Activated CD4-positive, alpha-beta T cell treated with anti-CD3 and anti-CD28 coated beads, Interleukin-2, amount 50 U/mL, for 16 hours (primary cell): ENCODE results near the gene UBTD1.
A peak's percentile ranks its signal among the peaks of the same experiment; 100 is the strongest.
"Not testable (repeated sequence)": the region's sequence is repeated elsewhere in the genome, so short reads cannot be mapped to it uniquely, and the experiment has no call there.

Experiments used
- DNase-seq: peaks from one replicate; pipeline ENCODE4 v3.0.0-alpha.2; 2020

The UBTD1 gene, protein sequence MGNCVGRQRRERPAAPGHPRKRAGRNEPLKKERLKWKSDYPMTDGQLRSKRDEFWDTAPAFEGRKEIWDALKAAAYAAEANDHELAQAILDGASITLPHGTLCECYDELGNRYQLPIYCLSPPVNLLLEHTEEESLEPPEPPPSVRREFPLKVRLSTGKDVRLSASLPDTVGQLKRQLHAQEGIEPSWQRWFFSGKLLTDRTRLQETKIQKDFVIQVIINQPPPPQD

DNA sequence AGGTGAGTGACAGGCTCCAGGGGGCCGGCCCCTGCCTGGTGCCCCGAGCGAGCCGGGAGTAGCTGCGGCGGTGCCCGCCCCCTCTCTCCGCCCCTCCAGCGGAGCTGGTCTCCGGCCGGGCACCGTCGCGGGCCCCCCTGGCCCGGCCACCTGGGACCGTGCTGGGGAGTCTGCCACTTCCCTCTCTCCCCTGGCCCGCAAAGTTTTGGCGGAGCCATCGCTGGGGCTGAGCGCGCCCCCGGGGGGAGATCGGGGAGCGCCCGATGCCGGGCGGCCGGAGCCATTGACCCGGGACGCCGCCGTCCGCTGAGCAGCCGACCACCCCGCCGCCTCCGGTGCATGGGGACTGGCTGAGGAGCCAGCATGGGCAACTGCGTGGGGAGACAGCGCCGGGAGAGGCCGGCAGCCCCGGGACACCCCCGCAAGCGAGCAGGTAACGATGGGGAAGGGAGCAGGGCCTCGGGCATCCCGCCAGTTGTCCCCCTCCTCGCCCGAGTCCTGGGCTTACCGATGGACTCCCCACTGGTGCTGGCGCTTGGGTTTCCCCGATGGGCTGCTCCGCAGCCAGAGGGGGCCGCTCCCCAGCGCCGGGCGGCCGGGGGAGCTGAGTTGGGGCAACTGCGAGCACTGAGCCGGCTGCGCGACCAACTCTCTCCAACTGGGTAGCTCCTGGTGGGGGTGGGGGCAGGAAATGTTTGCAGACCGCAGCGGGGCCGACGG, at the start of gene UBTD1:
UBTD1 (plus strand) TSS at position 84 of the 720 bp plus-strand sequence; CDS start at position 364, 280 bp downstream.
- no peak for DNase-seq

DNA sequence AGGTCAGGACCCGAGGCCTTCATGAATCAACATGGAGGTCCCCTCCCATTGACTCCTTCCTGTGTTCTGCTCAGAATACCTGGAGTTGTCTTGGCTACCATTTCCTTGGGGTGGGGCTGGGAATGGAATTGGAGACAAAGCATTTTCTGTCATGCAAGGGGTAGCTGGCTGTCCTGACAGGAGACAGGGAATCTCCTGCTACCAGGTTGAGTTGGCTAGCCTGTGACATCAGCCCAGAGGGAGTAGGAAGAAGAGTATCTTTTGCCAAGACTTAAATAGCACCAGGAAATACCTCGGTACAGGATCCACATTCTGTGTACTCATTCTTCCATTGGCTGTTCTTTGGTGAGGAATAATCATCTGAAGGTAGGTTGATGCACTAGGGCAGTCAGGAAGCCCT, 47.9 kb upstream of the UBTD1 start:
- no peak for DNase-seq

DNA sequence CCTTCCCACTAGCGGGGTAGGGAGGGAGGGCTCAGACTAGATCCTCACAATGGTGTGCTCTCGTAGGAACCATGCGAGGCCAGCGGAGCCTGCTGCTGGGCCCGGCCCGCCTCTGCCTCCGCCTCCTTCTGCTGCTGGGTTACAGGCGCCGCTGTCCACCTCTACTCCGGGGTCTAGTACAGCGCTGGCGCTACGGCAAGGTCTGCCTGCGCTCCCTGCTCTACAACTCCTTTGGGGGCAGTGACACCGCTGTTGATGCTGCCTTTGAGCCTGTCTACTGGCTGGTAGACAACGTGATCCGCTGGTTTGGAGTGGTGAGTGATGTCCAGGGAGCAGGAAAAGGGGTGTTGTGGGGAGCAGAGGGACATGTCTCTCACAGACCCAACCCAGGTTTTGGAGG, 47.1 kb upstream of the UBTD1 start:
- no peak for DNase-seq

DNA sequence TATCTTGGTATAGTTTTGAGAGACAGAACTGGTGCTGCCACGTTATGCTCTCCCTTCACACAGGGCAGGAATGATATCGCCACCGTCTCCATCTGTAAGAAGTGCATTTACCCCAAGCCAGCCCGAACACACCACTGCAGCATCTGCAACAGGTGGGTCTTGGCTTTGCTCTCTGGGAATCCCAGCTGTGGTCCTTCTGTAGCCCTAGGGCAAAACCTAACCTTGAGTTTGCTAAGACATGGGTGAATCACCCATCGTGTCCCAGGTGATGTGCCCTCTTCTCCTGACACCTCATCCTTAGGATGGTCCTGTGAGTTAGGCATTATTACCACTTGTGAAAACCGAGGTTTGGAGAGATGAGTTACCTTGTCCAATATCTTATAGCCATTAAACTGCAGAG, 46.4 kb upstream of the UBTD1 start:
- DNase-seq, result no peak

DNA sequence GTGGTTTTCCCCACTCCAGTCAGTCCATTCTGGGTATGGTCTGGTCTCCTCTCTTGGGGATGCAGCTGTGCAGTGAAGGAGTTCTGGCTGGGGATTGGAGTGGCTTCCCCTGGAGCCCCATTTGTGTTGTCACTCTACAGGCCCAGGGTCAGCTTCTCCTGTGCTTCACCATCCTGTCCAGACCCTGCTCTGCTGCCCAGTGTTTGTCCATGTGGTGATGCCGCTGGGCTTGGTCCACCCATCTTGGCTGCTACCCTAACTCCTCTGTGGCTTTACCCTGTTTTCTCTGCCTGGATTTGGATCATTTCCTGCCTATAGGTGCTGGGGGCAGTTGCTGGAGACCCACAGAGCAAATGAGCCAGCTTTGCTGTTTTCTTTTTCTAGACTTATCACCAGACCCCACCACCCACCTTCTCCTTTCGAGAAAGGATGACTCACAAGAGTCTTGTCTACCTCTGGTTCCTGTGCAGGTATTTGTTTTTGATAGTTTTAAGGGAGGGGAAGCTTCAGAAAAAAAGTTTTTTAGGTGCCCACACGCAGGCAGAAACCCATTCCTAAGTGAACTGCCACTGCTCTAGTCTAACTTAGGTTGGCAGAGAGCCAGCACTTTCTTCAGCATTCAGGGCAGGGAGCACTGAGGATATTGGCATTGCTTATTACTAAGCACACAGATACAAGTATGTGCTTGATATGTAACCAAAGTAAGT, 44.2 kb upstream of the UBTD1 start:
- no peak for DNase-seq

DNA sequence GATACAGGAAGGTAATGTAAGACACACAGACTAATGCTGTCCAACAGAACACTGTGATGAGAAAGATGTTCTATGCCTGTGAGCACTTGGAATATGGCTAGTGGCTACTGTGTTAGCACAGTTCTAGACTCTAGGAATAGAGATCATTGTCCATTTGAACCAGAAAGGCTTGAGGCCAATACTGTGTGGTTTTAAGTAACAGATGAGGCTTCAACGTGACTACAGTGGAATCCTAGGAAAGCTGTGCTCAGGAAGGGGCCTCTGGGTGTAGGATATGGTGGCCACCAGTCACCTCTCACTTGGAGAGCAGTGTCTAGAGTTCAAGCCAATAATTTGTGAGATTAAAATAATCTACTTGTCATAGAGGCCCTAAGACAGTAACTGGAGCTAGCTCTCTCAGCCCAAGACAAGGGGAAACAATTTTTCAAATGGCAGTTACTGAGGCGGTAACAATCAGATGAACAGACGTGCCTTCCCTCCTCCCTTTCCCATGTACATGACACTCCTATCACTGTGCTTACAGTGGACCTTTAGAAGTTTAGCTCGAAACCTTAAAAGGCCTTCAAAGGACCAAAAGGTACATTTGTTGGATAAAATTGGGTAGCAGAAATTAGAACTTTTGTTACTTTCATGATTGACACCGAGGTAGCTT, 42.6 kb upstream of the UBTD1 start:
- DNase-seq, result no peak

DNA sequence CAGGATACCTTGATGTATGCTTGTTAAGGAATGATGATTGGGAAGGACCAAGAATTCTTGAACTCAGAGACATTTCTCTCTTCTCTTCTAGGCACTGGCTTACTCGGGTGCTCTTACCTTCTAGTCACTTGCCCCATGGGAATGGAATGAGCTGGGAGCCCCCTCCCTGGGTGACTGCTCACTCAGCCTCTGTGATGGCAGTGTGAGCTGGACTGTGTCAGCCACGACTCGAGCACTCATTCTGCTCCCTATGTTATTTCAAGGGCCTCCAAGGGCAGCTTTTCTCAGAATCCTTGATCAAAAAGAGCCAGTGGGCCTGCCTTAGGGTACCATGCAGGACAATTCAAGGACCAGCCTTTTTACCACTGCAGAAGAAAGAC, 42.0 kb upstream of the UBTD1 start:
- DNase-seq, result no peak

DNA sequence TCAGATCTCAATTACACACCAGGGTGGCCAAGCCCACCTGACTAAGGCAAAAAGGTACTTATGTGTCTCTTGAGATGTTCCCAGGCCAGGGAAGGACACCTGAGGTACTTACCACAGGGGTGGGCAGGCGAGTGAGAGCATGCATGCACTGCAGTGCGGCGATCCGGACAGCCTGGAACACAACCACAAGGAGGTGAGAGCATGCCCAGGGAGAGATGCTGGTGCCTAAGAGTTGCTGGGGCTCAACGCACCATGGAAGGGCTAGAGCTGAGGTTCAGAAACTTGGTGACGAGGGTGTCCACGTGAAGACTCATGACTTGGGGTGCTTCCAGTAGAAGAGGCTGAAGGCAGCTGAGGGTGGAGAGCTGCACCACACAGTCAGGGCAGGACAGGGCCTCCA, 39.6 kb upstream of the UBTD1 start:
- no peak for DNase-seq

DNA sequence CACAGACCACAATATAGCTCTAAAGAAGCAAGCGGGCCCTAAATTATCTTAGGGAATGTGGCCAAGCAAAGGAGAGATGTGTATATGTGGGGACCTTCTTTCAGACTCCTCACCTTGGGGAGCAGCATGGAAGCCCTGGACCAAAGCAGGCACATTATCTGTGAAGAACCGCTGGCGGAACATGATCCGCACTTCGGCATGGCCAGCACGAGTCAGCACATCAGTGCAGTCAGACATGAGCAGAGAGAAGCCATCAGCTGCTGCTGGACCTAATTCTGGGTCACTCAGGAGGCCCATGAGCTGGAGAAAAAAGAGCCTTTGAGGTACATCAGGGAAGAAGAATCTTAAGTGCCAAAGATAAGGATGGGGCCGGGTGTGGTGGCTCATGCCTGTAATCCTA, 38.8 kb upstream of the UBTD1 start:
- no peak for DNase-seq

DNA sequence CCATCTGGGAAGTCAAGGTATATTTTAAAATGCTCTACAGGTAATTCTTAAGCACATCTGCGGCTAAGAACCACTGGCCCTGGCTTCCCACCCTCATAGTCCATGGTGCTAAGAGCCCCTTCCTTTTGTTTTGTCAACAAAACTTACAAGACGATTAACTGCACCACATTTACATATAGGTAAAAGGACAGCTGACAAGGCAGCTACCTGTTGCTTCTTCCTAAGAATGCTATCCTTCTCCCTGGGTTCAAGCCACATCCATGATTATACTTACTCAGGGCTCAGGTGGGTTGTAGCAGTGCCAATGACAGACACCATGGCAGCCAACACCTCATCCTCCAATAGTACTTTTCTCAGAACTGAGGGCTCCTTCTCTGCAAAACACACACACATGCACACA, 36.4 kb upstream of the UBTD1 start:
- no peak for DNase-seq

DNA sequence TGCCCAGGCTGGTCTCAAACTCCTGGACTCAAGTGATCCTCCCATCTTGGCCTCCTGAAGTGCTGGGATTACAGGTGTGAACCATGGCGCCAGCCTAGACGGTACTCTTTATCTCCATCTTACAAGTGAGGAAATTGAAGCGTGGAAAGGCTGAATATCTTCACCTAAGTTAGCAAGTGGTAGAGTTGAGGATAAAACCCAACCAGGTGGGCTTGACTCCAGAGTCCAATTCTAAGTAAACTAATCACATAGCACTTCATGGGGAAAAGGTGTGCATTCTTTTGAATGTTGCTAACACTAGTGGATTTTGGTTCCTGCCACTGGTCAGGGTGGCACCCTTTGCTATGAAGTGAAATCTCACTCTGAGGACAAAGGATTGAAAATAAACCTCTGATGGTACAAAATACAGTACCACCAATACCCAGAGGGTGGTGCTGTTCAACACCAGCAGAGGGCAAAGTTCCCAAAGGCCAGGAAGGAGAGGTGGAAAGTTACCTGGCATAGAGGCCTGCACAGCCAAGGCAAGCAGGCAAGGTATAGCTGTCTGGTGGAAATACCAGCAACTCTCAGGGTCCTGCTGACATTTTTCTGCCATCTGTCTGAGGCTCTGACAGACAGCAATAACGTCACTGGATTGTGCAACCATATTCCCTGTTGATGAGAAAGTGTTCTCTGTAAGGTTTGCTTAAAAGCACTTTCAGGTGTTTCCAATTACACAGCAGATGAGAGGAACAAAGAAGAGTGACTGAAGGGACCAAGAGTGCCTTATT, 35.2 kb upstream of the UBTD1 start:
- DNase-seq, result peak; percentile 48

DNA sequence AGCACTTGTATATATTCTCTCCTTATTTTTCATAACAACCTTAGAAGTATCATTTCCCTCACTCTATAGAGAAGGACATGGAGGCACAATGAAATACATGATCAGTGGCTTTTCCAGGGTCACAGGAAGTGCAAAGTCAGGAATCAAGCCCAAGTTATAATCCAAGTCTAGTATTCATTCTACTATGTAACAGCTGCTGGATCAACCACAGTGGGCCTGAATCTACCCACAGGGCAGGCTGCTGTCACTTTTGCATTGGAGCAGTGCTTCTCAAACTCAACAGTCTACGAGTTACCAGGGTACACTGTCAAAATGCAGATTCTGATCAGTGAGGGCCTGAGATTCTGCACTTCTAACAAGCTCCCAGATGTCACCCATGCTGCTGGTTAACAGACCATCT, 34.5 kb upstream of the UBTD1 start:
- no peak for DNase-seq

DNA sequence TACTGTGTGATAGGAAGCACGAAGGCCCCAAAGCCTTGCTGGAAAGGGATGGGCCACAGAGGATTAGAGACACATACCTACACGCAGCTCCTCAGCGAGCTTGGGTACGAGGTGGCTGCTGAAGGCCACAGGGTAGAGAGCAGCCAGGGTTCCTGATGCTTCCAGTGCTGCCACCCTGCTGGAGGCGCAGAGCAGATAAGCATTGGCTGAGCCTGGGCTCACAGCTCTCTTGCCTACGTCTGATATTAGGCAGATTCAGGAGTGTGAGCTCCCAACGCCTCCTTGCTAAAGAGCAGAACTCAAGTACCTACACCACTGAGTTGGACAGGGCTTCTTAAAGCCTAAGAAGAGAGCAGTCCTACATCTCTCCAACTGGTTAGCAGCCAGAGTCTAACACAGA, 32.7 kb upstream of the UBTD1 start:
- no peak for DNase-seq

DNA sequence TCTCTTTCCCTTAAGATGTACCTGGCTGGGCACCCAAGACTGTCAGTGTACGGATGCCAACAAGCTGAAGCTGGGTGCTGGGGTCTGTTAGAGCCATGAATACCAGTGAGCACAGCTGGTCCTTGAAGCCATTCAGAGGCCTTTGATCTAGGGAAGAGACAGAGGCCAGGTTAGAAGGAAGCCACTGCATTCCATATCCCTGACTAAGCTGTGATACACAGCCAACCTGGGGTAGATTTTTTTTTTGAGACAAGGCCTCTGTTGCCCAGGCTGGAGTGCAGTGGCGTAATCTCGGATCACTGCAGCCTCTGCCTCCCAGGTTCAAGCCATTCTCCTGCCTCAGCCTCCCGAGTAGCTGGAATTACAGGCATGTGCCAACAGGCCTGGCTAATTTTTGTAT, 32.0 kb upstream of the UBTD1 start:
- no peak for DNase-seq

DNA sequence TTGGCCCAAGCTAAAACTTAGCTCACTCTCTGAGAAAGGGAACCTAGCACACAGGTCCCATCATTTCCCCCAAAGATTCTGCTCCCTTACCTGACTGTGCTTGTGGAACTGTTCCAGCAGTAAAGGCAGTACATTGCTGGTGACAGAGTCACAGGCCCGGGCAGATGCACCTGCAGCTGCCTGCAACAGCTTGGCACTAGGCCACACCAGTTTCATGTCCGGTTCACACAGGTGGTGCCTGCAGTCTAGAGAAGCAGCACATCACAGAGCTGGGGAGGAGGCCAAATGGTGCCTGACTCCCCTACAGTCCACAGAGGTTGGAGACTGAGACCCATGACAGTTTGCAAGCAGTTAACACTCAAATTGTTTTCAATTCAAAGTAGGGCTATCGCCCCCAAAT, 30.6 kb upstream of the UBTD1 start:
- DNase-seq, result no peak

DNA sequence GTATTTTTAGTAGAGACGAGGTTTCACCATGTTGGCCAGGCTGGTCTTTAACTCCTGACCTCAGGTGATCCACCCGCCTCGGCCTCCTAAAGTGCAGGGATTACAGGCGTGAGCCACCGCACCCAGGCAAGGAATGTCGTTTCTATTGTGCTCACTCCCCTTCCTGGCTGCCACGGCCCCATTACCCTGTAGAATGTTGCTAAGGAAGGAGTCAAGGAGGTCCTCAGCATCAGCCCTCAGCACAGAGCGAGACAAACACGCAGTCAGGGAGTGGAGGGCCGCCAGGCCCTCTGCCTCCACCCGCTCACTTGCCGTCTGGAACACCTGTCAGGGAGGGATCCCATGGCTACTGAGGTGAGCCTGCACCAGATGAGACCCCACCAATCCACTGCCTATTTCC, 29.9 kb upstream of the UBTD1 start:
- not testable (repeated sequence) for DNase-seq

DNA sequence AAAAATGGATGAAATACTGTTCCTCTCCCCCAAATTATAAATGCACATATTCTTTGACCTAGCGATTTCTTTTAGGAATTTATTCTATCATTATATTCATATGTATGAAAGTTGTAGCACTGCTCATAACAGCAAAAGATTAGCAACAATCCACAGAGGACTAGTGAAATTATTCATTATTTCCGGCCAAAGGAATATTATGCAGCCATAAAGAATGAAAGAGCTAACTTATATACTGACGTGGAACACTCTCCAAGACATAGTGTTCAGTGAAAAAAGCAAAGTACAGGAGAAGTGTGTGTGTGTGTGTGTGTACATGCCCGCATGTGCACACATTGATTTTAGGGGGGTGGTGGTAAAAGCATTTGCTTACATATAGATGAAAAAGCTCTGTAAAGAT, 23.8 kb upstream of the UBTD1 start:
- DNase-seq, result no peak

DNA sequence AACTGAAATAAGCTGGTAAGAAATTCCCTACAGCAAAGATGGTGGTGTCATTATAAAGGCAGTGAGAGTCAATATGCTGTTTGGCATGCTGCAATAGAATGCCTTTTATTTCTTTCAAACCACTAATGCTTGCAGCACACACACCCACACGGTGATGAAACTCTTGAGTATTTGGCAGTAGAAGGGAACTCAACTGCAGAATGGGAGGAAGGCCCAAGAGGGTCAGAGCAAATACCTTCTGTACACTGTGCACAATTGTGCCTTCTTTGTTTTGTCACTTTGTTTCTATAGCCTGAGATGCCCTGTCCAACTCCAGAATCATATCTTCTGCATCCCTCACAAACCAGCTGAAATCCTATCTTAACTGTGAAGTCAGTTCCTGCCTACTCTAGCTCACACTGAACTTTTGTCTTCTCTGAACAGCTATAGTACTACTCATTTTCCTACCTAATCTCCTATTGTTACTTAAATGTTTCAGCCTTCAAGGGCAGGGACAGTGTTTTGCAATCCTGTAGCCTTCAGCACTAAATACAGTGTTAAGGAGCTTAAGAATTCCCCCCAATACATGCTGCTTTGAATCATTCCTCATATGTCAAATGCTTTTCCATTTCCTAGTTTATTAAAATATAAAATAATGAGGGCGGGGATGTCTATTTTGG, 22.7 kb upstream of the UBTD1 start:
- no peak for DNase-seq

DNA sequence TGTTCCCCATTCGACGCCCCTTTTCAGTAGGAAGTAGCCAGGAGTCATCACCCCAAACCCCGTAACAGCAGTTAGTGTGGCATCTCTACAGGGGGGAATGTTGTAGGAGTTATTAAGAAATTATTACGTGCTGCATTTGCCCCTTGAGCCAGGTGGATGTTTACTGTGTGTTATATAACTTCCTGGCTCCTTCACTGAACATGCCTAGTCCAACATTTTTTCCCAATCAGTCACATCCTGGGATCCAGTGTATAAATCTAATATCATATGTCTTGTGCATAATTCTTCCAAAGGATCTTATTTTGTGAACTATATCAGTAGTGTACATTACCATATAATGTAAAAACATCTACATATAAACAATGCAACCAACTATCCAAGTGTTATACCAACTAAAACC, 19.3 kb upstream of the UBTD1 start:
- DNase-seq, result not testable (repeated sequence)

DNA sequence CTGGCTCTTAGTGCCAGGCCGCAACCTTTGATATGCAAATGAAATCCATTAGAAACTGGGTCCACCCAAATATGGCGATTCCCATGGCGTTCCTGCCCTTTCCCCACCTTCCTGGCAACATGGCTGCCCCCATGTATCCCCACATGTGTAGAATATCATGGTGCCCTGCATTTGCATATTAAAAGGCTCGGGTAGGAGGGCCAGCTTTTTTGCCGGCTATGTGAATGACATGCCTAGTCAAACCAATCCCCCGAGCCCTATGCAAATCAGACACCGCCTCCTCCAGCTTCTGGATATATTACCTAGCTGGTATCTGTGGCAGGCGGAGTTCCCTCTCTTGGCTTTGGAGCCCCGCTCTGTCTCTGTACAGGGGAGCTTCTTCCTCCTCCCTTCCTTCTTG, 18.8 kb upstream of the UBTD1 start:
- no peak for DNase-seq

DNA sequence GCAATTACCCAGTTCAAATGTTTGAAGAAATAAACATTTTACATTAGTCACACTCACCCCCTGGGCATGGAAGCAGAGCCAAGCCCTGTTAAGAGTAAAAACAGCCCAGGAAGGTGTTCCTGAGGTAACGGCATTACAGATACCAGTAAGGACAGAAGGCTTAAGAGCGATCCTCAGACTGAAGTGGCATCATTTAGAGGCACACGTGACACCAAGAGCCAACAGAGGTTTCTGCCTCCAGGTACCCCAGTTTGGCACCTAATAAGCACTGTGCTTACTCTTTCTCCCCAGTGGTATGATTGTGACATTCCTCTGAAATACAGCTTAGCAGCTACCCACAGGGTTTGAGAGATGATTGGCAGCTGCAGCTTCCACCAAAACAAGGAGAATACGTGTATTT, 17.7 kb upstream of the UBTD1 start:
- no peak for DNase-seq

DNA sequence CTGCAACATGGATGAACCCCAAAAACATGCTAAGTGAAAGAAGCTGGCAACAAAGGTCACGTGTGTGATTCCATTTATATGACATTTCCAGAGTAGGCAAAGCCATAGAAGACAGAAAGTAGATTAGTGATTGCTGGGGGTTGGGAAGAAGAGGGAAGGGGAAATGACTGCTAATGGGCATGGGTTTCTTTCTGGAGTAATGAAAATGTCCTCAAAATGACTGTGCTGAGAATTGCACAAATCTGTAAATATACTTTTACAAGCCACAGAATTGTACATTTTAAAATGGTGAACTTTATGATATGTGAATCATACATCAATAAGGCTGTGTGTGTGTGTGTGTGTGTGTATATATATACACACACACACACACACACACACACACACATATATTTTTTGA, 16.3 kb upstream of the UBTD1 start:
- no peak for DNase-seq

DNA sequence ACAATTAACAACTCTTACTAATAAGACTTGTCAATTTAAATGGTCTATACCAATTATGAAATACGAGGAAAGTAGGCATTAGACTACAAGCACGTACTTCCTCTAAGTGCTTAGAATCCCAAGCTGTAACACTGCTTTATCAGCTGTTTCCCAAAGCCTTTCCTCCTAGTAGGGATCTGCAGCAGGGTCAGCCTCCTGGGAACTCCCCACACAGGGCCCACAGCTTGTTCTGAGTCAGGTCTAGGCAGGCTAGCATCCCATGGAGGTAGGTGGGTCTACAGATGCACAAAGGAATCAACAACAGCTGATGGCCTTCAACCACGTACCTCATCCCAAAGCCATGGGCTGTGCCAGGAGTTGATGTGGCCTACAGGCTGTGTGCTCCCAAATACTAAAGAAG, 15.2 kb upstream of the UBTD1 start:
- no peak for DNase-seq
